Stimulated activated CD8-positive, alpha-beta memory T cell treated with anti-CD3 and anti-CD28 coated beads, Interleukin-12 subunit alpha, Interleukin-12 subunit beta, amount 100 ng/mL, for 4 hours (primary cell): Measurements from ENCODE around the gene USP54.
A peak's percentile ranks its signal among the peaks of the same experiment; 100 is the strongest.

Source experiments
- DNase-seq: peaks from one replicate; pipeline ENCODE4 v3.0.0-alpha.2; 2020; ENCODE audit warnings: low read depth

Gene USP54

DNA sequence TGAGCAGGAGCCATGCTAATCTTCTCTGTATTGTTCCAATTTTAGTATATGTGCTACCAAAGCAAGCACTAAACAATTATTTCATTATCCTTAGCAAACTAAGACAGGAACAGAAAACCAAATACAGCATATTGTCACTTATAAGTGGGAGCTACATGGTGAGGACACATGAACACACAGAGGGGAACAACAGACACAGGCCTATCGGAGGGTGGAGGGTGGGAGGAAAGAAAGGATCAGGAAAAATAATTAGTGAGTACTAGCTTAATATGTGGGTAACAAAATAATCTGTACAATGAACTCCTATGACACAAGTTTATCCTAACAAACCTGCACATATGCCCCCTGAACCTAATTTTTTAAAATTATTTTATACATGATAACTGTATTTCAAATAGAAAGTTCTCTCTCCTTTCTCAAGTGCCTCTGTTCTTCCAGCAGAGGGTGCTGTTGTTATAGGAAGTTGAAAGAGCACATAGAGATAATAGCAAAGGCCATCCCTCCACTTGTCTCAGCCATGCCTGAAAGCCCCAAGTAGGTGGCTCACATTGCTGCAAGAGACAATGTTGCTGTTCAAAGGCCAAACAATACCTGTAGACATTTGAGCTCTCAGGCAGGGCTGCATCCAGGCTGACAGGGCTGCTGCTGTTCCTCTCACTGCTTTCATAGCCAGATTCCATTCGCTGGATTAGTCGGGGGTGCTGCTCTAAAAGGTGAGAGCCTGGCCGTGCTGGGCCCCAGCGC lies 61.9 kb downstream of the USP54 start:
- DNase-seq: no peak

DNA sequence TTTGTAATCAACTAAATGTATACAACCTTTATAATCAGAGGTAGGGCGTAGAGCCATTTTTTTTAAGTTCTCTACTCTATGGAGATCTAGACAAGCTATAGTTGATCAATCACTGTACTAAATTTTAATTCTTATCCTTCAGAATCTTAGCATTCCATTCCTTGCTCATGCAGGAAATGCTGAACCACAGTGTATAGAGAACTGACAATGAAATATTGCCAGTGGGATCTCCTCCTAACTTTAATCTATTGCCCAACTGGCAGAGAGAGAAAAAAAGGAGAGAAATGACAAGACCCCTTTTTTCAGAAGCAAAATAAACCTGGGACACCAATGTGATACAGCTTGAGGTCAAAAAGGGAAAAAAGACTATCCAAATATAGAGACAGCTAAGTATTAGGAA lies 68.9 kb downstream of the USP54 start:
- DNase-seq: no peak

GRCh38 chr10:73519336-73519735 lies 71.8 kb downstream of the USP54 start:
- DNase-seq: no peak

- no peak for DNase-seq
Measured at GRCh38 chr10:73517166-73517888, 73.8 kb downstream of the USP54 start.

DNA sequence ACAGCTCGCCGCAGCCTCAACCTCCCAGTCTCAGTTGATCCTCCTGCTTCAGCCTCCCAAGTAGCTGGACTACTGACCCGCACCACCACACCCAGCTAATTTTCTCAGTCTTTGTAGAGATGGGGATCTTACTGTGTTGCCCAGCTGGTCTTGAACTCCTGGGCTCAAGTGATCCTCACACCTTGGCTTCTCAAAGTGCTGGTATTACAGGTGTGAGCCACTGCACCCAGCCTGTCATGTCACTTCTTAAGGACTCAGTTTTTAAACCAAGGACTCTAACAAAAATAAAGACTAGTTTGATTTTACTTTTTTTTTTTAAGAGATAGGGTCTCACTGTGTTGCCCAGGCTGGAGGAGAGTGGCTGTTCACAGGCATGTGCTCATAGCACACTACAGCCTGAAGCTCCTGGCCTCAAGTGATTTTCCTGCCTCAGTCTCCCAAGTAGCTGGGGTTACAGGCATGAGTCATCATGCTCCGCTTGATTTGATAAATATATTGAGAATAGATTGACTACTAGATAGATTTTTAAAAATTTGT lies 78.9 kb downstream of the USP54 start:
- DNase-seq: no peak

DNA sequence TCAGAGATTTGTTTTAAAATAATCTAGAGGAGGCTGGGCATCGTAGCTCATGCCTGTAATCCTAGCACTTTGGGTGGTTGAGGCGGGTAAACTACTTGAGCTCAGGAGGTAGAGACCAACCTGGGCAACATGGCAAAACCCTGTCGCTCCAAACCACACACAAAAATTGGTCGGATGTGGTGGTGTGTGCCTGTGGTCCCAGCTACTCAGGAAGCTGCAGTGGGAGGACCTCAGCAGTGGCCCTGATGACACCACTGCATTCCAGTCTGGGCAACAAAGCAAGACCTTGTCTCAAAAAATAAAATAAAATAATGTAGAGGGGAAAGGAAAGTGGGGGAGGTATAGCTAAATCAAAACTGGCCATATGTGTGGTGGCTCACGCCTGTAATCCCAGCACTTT lies 81.4 kb downstream of the USP54 start:
- no peak for DNase-seq

DNA sequence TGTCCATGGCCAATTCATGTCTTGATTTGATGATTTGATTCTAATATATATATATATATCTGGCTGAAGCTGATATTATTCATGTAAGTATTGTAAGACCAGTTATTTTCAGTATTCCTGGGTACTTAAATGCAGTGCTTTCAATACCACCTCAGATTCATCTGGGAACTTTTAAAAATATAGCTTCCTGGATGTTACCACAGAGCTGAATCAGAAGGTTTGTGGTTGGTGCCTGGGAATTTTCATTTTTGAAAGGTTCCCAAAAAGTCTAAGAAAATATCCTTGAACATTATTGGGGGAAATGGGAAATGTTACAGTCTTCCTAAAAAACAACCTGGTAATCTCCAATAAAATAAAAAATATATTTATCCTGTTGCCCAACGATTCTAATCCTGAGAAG lies 84.7 kb downstream of the USP54 start:
- no peak for DNase-seq

DNA sequence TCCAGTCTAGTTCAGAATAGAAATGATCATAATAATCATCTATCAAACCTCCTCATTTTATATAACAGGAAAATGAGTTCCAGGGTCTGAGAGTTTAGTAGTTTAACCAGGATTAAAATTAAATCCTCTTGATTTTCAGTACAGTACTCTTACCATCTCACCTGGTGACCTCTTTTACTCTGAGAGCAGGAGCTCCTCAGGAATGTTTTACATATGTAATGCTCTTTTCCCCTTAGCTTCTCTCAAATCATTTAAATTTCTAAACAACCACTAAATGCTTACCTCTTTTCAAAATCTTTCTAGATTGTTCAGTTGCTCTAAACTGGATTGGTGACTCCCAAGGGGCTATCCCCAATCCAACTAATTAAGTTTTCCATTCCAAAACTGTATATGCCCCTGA lies 85.1 kb downstream of the USP54 start:
- DNase-seq: no peak

GRCh38 chr10:73503037-73503436 lies 88.1 kb downstream of the USP54 start:
- no peak for DNase-seq

DNA sequence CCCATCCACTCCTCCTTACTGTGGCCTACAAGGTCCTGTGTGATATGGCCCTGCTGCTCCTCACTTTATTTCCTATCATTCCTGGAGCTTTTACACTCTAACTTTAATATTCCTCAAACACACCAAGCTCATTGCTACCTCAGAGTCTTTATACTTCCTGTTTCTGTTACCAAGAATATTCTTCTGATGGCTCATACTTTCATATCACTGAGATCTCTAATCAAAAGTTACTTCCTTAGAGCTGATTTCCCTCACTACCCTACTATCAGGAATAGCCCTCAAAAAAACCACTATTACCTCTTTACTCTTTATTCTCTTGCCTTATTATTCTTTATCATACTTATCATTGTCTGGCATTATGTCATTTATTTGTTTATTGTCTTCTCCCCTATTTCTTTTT lies 89.5 kb downstream of the USP54 start:
- no peak for DNase-seq

DNA sequence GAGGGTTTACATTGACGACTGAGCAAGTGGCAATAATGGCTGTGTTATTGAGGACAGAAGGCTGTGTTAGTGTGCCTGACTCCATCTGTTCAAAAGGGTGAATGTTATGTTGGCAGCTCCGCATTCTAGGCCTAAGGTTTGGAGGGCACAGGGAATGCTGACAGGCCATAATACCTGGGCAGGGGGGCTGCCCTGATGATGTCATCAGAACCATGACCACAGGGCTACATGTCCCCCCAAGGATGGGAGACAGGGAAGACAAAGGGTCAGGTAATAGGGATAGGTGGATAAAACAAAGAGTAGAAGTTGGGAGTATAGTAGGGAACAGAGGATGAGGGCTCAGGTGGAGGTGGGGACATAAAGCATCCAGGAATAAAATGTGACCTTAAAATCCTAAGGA lies 93.5 kb downstream of the USP54 start:
- no peak for DNase-seq

DNA sequence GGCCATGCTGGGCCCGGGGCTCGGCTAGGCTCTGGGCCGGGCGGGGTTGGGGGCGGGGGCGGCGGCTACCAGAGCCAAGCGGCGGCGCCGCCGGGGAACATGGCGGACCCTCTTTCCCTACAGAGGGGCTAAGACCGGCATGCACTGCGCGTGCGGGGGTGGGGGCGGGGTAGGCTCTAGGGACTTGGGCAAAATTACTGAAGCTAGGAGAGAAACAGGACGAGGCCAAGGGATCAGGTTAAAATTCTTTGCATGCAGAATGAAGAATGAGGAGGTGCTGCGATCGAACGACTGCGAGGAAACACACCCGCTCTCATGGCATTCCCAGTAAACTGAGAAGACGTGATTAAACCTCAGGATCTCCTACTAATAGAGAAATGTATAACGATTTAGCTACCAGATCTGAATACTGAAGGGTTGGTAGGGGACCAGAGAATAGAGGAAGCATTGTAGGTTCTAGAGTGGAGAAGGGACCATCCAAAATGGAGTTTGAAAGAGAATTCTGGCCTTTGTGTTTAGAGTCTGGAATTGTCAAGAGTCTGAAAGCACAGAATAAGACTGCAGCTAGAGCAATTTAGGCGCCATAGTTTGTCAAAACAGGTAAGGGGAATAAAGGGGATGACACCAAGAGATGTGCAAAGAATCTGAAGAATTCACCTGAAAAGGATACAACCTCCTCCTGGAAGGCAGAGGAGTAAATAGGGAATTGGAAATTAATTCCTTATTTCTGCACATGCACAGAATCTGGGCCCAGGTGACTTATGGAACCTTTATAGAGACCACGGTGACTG lies 95.1 kb downstream of the USP54 start, which contains the start of gene PPP3CB:
PPP3CB (minus strand) TSS at position 141 of the 791 bp plus-strand sequence; CDS start at position 6, 135 bp downstream.
- peak; percentile 82 for DNase-seq

- DNase-seq: peak; percentile 79
Measured at GRCh38 chr10:73495226-73495883, 95.8 kb downstream of the USP54 start.

GRCh38 chr10:73494877-73495225 lies 96.3 kb downstream of the USP54 start:
- no peak for DNase-seq

GRCh38 chr10:73494213-73494612 lies 96.9 kb downstream of the USP54 start:
- no peak for DNase-seq

DNA sequence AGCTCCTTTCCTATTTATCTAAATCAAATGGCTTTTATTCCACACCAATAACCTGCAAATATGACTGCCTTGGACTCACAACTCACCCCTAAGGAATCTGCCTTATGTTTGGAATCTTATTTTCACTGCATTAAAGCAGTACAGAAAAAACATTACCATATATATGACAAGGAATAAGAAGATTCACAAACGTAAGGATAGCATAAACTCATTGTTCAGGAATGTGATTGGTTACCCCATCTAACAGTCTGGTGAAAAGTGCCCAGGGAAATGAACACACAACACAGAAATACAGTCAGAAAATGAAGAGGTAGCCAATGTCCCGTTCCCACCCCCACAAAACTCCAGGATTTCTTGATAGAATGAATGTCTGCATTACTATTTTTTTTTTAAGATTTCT lies 97.4 kb downstream of the USP54 start:
- no peak for DNase-seq

- no peak for DNase-seq
Measured at GRCh38 chr10:73486601-73487000, 104.5 kb downstream of the USP54 start.

GRCh38 chr10:73485320-73485719 lies 105.8 kb downstream of the USP54 start:
- no peak for DNase-seq

DNA sequence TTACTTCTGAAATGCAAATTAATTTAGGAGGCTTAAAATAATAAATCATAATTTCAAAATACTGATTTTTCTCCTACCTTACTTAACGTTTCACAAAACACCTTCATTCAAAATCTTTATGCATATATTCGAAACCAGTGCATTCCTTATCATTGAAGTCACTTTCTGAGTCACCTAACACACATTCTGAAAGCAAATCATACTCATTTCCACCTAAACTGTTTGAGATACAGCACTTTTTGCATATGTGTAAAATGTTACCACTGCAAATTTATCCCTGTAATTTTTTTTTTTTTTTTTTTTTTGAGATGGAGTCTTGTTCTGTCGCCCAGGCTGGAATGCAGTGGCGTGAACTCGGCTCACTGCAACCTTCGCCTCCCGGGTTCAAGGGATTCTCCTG lies 111.0 kb downstream of the USP54 start:
- no peak for DNase-seq

DNA sequence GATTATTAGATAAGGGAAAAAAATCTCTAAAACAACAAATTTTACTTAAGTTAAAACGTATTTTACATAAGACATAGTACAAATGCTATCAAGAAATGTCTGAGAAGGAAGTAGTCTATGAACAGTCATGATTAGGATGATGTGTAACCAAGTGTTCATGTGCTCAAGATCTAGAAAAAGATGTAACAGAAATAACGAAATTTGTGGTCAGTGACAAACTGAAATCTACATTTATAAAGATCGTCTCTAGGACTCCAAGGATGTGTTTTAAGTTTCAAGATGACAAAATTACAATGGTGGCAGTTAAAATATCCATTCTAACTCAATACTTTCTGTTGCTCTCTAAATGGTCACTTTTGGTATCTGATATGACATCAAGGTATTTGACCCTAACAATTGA lies 112.5 kb downstream of the USP54 start:
- no peak for DNase-seq

DNA sequence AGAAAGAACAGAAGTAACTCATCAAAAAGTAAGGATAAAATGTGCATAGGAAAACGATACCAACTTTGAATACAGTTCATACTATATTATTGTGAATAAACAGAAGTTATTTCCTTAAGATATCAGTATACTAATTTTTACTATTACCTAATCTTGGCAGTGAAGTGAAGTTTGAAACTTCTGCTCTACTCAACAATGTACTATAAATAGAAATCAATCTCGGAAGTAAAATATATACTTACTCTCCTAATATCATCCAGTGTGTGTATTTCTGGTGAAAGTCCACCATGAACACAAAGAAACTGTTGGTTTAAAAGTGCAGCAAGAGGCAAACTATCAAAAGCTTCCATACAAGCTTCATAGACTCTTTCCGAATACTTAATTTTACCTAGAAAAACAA lies 119.9 kb downstream of the USP54 start:
- no peak for DNase-seq

- no peak for DNase-seq
Measured at GRCh38 chr10:73469579-73469978, 121.6 kb downstream of the USP54 start.
